ENCODE results near the gene ADCK2. TPM values are rescaled to one million over a fixed set of nuclear protein-coding genes. Genes with fewer than 3 reads are reported as not detected.

The ADCK2 gene
- total RNA-seq, 3 donors from 2014 or later (not counting 1 experiment from before 2014, with no cell fraction given), result 12.6 to 20.7 (median 15.8) TPM

DNA sequence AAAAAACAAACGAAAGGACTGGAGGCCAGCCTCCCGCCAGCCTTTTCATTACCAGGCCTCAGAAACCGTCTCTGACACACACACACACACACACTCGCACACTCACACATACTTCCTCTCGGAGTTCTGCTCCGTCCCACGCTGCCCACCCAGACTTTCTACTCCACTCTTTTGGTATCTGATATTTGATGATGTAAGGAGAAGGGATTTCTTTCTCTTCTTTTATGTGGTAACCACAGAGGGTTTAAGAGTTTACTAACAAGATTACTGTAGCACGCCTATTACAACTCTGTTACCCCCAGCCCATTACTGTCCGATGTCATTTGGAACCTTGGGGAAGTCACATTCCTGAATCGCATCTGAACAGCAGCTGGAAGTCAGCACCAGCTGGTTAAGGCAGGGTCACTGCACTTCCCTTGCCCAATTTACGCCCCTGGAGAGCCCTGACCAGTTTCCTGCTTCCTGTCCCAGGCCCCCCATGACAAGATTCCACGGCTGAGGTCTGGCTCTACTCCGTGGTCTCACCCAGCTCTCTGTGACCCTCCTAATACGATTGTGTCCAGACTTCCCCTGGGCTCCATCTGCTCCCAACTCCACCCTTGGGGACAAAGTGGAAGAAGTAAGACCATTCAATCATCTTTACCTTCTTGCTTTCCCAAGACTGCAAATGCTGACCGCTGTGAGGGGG lies 33.2 kb upstream of the ADCK2 start:
- DNase-seq, result peak in 1 of 2 donors; percentile 23

GRCh38 chr7:140640060-140640637 lies 32.6 kb upstream of the ADCK2 start:
- WGBS (ENCODE audit: insufficient coverage), result 1% methylated on average over 74 of the region's 74 CpGs
- H3K4me1 Mint-ChIP-seq, result peaks cover 11 to 15% of the 10 kb centered on the region in 2 donors
- Histone ChIP-seq H3K27me3 (ENCODE audit: control insufficient read depth, insufficient read depth, low read length) (peaks cover 42% of the 10 kb centered on the region), H3K4me3 (ENCODE audit: low read length) (peak overlapping the region; percentile 10), H3K4me1 (ENCODE audit: control insufficient read depth, insufficient read depth, low read length) (peaks cover 17% of the 10 kb centered on the region), H3K27ac (ENCODE audit: low read length) (no peak overlapping the region), H3K9me3 (ENCODE audit: control insufficient read depth, insufficient read depth, low read length) (no peaks in the 10 kb centered on the region), H3K36me3 (ENCODE audit: control insufficient read depth, insufficient read depth, low read length) (no peaks in the 10 kb centered on the region)
- no peak for TF ChIP-seq CTCF (IDR thresholded peaks at IDR 0.05)
- H3K27me3 Mint-ChIP-seq (ENCODE audit: low read depth in 2 of 2), result peaks cover 51 to 60% of the 10 kb centered on the region in 2 donors
- intact Hi-C loops (cut with micrococcal nuclease), result no loop called here
- no peaks in the 10 kb centered on the region for H3K9me3 Mint-ChIP-seq
- ATAC-seq, result peak in 2 of 3 donors; percentile 24 to 49
- no peaks in the 10 kb centered on the region for H3K36me3 Mint-ChIP-seq
- peak overlapping the region; percentile 87 for H3K4me3 Mint-ChIP-seq
- DNase-seq, result no peak
- no peak overlapping the region for H3K27ac Mint-ChIP-seq

More for the DNA sequence above, 33.2 kb upstream of the ADCK2 start:
- Mint-ChIP-seq H3K9me3 (no peaks in the 10 kb centered on the region), H3K27me3 (ENCODE audit: low read depth in 2 of 2) (peaks cover 51 to 54% of the 10 kb centered on the region in 2 donors), H3K36me3 (no peaks in the 10 kb centered on the region), H3K27ac (no peak overlapping the region), H3K4me3 (peak overlapping the region; percentile 87), H3K4me1 (peaks cover 11 to 15% of the 10 kb centered on the region in 2 donors)
- Histone ChIP-seq H3K27me3 (ENCODE audit: control insufficient read depth, insufficient read depth, low read length) (peaks cover 42% of the 10 kb centered on the region), H3K4me3 (ENCODE audit: low read length) (peak overlapping the region; percentile 10), H3K4me1 (ENCODE audit: control insufficient read depth, insufficient read depth, low read length) (peaks cover 17% of the 10 kb centered on the region), H3K27ac (ENCODE audit: low read length) (no peak overlapping the region), H3K36me3 (ENCODE audit: control insufficient read depth, insufficient read depth, low read length) (no peaks in the 10 kb centered on the region), H3K9me3 (ENCODE audit: control insufficient read depth, insufficient read depth, low read length) (no peaks in the 10 kb centered on the region)
- WGBS (ENCODE audit: insufficient coverage), result 5% methylated on average over 12 of the region's 15 CpGs
- no peak for TF ChIP-seq CTCF (IDR thresholded peaks at IDR 0.05)
- ATAC-seq, result no peak
- intact Hi-C loops (cut with micrococcal nuclease), result no loop called here

DNA sequence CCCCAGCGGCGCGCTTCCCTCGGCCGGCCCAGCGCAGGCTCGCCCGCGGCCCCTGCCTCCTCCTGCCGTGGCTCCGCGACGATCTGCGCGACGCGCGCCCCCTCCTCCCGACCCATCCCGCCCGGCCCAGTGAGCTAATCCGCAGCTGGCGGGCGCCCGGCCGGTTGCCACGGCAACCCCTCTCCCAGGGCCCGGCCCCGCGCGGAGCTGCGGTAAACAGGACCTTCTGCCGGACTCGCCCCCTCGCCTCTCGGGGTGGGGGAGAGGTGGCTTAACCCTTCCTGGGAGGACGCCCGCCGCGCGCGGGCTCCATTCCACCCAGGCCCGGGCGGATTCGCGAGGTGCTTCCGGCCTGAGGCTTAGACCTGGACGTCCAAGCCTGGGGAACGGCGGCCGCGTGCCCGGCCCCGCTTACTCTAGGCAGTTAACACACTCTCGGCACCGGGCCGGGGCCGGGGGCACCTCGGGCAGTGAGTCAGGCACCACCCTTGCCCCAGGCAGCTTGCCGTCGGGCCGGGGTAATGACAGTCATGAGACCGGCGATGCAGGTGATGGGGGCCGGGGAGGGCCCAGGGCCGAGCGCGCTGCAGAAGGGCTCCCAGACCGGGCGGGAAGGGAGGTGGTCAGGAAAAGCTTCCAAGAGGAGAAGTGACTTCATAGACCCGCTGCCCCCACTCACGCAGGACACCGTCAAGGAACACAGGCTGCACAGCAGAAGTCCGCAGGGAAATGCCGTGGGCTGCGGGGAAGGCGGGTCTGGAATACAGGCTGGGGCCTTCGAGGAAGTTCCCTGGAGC lies 31.8 kb upstream of the ADCK2 start, which contains the start of gene DENND2A:
Gene DENND2A, minus strand, starts transcription at position 87 of the 797 bp plus-strand sequence. CDS start 38,416 bp downstream, outside the sequence.
- DNase-seq (no peak), ATAC-seq (peak in 2 of 3 donors; percentile 29 to 47)
- intact Hi-C loops (cut with micrococcal nuclease), result no loop called here
- Histone ChIP-seq H3K27me3 (ENCODE audit: control insufficient read depth, insufficient read depth, low read length) (peaks cover 42% of the 10 kb centered on the region), H3K4me3 (ENCODE audit: low read length) (peak within 1 kb of the TSS; percentile 10), H3K9me3 (ENCODE audit: control insufficient read depth, insufficient read depth, low read length) (no peaks in the 10 kb centered on the region), H3K4me1 (ENCODE audit: control insufficient read depth, insufficient read depth, low read length) (peaks cover 17% of the 10 kb centered on the region), H3K36me3 (ENCODE audit: control insufficient read depth, insufficient read depth, low read length) (no peaks in the 10 kb centered on the region), H3K27ac (ENCODE audit: low read length) (no peak within 1 kb of the TSS)
- Mint-ChIP-seq H3K36me3 (no peaks in the 10 kb centered on the region), H3K9me3 (no peaks in the 10 kb centered on the region), H3K4me1 (peaks cover 11 to 15% of the 10 kb centered on the region in 2 donors), H3K4me3 (peak within 1 kb of the TSS; percentile 87), H3K27ac (no peak within 1 kb of the TSS), H3K27me3 (ENCODE audit: low read depth in 2 of 2) (peaks cover 51 to 62% of the 10 kb centered on the region in 2 donors)
- TF ChIP-seq CTCF (IDR thresholded peaks at IDR 0.05), result no peak
- 6% methylated on average over 78 of the region's 78 CpGs for WGBS (ENCODE audit: insufficient coverage)
